ENCODE measurements around the gene CBLC. TPM values are rescaled to one million over a fixed set of nuclear protein-coding genes. Genes with fewer than 3 reads are reported as not detected.

CBLC gene, protein sequence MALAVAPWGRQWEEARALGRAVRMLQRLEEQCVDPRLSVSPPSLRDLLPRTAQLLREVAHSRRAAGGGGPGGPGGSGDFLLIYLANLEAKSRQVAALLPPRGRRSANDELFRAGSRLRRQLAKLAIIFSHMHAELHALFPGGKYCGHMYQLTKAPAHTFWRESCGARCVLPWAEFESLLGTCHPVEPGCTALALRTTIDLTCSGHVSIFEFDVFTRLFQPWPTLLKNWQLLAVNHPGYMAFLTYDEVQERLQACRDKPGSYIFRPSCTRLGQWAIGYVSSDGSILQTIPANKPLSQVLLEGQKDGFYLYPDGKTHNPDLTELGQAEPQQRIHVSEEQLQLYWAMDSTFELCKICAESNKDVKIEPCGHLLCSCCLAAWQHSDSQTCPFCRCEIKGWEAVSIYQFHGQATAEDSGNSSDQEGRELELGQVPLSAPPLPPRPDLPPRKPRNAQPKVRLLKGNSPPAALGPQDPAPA
- polyA plus RNA-seq (2014; cell fraction: cytosol; rRNA removed): not detected in 2 replicates
- not detected in 2 replicates for polyA plus RNA-seq (2014; cell fraction: nucleus; rRNA removed)

DNA sequence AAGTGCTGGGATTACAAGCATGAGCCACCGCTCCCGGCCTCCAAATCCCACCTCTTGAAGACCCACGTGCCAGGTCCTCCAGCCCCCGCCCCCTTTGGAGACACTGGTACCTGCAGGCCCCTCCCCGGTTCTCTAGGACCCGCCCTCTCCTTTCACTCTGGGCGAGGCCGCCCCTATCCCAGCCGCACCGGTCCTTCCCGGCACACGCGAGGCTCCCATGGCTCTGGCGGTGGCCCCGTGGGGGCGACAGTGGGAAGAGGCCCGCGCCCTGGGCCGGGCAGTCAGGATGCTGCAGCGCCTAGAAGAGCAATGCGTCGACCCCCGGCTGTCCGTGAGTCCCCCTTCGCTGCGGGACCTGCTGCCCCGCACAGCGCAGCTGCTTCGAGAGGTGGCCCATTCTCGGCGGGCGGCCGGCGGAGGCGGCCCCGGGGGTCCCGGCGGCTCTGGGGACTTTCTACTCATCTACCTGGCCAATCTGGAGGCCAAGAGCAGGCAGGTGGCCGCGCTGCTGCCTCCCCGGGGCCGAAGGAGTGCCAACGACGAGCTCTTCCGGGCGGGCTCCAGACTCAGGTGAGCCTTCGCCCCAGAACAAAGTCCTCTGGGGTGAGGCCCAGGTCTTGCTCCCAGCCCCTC is at the start of gene CBLC:
CBLC (plus strand) TSS at position 176 of the 633 bp plus-strand sequence; CDS start at position 218, 42 bp downstream.
- no peak for DNase-seq (ENCODE audit: low spot score)

DNA sequence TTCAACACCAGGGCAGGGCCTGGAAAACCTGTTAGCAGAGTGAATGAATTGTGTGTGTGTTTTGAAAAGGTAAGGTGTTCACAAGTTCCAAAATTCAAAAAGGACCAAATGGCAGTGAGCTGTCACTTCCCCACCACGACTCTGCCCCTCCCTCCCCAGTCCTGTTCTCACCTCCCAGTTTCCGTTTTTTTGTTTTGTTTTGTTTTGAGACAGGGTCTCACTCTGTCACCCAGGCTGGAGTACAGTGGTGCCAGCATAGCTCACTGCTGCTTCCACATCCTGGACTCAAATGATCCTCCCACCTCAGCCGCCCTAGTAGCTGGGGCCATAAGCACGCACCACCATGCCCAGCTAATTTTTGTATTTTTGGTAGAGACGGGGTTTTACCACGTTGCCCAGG is 49.5 kb upstream of the CBLC start:
- no peak for DNase-seq (ENCODE audit: low spot score)

DNA sequence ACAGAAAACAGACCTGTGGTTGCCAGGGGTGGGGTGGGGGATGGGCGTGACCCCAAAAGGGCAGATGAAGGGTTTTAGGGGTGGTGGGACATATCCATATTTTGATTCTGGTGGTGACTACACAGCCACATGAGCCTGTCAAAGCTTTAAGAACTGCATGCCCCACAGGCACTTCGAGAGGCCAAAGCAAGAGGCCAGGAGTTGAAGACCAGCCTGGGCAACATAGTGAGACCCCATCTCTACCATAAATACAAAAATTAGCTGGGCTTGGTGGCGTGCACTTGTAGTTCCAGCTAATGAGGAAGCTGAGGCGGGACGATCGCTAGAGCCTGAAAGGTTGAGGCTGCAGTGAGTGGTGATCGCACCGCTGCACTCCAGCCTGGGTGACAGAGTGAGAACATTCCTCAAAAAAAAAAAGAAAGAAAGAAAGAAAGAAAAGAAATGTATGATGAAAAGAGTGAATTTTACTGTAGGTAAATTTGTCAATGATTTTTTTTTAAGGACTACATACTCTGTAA is 48.1 kb upstream of the CBLC start:
- no peak for DNase-seq (ENCODE audit: low spot score)

DNA sequence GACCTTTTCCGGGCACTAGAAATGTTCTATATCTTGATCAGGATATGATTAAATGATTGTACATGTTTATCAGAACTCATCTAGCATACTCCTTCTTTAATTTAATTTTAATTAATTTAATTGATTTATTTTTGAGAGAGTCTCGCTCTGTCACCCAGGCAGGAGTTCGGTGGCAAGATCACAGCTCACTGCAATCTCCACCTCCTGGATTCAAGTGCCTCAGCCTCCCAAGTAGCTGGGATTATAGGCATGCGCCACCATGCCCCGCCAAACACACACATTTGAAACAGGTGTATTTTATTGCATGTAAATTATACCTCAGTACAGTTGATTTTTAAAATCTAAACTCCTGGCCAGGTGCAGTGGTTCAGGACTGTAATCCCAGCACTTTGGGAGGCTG is 46.6 kb upstream of the CBLC start:
- DNase-seq (ENCODE audit: low spot score): no peak

DNA sequence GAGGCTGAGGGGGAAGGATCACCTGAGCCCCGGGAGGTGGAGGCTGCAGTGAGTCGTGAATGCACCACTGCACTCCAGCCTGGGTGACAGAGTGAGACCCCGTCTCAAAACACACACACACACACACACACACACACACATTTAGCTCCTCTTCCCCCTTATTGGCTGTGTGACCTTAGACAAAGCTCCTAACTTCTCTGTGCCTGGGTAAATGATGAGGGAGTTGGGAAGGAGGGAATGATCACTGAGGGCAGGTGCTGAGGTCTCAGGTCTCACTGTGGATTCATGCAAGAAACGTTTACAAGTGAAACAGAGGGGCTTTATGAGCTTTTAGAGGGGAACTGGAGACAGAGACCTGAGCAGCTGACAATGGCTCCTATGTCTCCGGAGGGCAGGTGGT is 46.1 kb upstream of the CBLC start:
- no peak for DNase-seq (ENCODE audit: low spot score)

DNA sequence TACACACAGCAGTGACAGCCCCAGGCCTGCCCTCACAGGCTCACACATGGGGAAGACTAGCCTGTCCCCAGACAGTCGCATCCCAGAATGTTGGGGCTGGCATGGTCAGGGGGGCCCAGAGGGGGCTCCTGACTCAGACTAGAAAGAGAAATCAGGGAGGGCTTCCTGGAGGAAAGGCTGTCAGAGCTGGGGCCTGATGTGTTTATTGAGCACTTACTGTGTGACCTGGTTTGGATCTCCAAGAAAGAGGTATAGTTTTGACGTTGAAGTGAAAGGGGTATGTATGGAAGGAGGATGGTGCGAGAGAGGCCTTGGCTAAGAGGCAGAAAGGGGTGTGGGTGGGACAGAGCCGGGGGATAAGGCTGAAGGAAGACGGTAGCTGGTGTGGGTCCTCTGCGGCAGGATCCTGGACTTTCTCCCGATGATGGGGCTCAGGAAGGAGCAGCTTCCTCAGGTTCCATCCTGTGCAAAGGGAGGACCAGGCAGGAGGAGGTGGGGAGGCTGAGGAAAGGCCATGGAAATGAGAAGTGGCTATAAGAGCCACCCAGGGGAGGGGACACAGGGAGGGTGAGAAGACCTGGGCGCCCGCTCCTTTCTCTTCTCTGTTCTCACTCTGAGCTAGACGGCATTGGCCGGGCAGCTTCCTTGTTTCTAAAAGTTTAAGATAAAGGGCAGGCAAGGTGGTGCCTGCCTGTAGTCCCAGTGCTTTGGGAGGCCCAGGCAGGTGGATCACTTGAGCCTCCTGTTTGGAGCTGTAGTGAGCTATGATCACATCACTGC is 45.3 kb upstream of the CBLC start:
- DNase-seq (ENCODE audit: low spot score): no peak

DNA sequence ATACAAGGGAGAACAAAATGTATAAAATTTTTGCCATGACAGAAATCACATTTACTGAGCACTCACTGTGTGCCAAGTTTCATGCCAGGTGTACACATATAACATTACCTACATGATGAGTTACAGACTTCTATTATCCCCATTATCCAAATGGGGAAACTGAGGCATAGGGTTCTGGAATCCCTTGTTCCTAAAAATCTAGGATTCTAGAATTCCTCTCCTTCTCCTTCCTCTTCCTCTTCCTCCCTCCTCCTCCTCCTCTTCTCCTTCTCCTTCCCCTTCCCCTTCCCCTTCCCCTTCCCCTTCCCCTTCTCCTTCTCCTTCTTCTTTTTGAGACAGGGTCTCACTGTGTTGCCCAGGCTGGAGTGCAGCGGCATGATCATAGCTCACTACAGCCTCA is 43.3 kb upstream of the CBLC start:
- no peak for DNase-seq (ENCODE audit: low spot score)

DNA sequence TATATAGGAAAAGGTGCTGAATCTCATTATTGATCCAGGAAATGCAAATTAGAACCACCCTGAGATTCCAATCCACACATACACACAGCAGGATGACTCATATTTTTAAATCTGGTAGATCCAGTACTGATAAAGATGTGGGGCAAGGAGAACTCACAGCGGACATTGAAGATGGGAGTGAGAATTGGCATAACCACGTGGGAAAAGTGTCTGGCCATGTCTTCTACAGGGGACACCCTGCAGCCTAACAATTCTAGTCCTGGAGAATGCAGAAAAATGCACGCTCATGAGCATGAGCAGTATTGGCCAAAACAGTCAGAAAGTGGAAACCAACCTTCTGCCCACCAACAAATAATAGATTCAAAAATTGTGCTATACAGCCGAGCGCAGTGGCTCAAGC is 42.7 kb upstream of the CBLC start:
- no peak for DNase-seq (ENCODE audit: low spot score)

DNA sequence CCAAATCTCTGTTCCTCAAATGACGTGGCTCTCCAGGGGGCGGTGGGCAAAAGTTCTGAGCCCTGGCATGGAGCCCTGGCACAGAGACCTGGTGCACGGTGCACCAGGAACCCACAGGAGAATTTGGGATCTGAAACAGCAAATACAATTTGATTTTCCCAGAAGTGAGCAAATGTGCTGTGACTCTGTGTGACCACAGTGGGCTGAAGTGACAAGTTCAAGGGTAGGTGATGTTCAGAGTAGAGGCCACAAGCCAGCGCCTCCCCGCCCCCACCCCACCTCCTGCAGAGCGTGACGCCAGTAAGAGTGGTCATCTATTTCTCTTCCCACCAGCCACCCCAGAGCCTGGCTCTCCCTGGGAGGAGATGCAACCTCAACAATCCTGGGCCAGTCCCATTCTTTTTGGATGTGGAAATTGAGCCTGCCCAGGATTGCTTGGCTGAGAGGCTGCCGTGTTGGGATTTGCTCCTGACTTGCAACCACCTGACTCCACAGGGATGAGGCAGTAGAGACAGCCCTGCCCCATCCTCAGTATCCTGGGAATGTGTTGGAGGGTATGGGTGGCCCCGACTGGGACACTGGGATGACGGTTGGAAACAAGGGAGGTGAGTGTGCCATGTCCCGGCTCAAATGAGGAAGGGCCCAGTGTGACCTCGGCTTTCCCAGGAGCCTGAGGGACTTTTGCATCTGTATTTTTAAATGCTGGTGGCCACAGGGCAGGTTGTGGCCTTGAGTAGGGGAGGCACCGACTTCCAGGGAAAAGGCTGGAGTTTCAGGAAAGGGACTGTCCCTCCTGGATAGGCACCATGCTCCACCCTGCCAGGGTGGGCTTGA is 40.2 kb upstream of the CBLC start:
- no peak for DNase-seq (ENCODE audit: low spot score)

DNA sequence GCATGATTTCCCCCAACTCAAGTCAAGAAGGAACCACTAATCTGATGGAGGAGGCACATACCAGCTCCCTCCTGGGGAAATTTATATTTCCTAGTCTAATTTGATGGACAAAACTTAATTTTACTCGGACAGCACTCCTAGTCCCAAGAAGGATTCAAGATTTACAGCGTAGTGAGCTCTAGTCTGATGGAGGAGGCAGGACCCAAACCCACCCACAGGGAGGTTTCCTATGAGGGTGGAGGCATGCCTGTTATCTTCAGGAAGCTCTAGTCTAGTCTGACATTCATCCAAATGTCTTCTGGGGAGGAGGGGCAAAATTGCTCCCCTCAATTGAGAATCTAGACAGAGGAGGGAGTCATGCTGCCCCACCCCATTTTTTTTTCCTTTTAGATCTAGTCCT is 39.6 kb upstream of the CBLC start:
- DNase-seq (ENCODE audit: low spot score): no peak

DNA sequence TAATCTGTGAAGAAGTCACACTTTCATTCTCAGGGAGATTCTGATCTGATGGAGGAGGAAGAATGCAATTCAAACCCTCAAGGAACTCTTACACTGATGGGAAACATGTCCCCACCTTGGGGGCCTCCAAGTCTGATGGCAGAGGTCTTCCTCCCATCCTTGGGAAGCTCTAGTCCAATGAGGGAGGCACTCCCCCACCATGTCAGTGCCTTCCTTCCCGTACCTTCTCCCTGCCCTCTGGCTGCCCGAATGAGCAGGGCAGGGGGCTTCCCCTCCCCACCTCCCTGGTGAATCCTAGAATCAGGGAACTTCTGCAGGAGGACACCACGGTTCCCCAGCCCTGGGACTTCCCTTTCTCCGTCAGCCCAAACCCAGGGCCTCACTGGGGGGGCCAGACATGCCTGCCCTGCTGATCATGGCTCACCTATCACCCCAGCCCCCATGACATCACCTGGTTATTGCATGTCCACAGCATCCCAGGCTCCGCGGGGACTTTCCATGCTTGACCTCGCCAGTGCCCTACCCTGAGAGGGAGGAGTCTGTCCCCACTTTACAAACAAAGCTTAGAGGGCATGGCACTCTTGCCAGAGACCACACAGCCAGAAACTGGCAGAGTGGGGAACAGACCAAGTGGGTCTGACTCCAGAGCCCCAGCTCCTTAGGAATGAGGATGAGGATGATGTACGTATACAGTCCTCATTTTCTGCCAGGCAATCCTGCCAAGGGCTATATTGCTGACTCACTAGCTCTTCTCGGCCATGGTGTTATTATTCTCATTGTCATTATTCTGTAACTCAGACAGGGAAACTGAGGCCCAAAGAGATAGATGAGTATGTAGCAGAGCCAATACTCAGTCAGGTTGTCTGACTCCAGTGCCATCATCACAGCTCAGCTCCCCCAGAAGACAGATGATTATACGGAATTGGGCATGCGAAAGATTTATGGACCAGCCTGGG is 38.8 kb upstream of the CBLC start:
- DNase-seq (ENCODE audit: low spot score): no peak

DNA sequence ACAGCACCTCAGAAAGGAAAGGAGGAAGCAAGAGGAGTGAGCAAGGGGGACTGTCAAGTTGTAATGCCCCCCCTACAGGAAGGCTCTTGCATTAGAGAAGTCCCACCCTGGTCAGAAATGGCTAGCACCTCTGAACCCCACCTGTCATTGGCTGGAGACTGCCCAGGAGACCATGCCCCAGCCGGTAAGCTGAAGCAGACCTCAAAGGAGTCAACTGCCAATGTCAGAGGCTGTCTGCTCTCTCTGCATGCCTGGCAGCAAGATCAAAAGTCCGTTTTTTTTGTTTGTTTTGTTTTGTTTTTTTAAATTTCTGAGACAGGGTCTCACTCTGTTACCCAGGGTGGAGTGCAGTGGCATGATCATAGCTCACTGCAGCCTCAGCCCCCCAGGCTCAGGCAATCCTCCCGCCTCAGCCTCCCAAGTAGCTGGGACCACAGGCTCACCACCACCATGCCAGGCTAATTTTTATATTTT is 37.3 kb upstream of the CBLC start:
- DNase-seq (ENCODE audit: low spot score): no peak

DNA sequence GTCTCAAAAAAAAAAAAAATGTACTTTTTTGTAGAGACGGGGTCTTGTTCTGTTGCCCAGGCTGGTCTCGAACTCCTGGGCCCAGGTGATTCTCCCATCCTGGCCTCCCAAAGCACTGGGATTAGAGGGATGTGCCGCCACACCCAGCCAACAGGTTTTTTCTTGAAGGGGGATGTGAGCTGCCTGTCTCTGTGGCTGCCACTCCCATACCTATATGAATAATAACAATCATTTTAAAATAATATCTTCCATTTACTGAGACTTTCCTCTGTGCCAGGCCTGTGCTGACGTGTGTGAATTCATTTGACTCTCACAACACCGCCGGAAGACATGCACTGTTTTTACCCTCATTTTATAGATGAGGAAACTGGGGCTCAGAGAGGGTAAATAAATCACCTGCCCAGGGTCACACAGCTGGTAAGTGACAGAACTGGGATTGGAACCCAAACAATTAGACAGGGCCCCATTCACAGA is 36.4 kb upstream of the CBLC start:
- no peak for DNase-seq (ENCODE audit: low spot score)

DNA sequence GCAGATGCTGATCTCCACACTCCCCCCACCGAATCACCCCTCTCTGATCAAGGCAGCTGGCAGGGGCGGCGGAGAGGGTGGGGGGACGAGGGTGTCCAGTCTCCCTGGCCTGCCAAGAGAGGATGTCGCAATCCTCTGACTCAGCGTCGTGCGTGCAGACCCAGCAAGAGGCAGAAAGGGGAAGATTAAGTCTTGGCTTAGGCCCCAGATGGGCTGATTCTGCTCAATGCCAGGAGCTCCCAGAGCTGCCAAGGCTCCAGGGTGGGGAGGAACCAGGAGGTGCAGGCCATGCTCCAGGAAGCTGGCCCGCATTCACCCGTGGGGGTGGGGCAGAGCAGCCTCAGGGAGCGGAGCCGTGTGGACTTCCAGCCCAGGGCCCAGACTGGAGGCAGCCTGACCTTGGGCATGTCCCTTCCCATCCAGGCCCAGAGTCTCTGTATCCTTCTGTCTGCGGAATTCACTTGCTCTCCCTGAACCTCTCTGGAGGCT is 35.8 kb upstream of the CBLC start:
- DNase-seq (ENCODE audit: low spot score): no peak

DNA sequence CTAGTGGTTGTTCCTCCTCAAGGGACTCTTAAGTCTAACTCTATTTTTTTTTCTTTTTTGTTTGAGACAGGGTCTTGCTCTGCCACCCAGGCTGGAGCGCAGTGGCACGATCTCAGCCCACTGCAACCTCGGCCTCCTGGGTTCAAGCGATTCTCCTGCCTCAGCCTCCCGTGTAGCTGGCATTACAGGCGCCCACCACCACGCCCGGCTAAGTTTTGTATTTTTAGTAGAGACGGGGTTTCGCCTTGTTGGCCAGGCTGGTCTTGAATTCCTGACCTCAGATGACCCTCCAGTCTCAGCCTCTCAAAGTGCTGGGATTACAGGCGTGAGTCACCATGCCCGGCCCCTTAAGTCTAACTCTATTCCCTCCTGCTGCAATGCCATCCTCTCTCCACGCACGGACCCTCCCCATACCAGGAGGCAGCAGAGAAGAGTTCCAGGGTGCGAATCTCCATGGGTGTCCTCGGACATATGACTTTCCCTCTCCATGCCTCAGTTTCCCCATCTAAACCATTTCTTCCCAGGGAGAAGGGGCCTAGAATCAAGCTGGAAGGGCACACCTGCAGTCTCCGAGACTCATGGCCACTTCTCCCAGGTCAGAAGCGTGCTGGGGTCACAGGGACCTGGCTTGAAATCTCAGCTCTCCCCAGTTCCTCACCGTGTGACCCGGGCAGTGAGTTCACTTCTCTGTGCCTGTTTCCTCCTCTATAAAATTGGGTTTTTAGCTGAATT is 35.2 kb upstream of the CBLC start:
- no peak for DNase-seq (ENCODE audit: low spot score)

DNA sequence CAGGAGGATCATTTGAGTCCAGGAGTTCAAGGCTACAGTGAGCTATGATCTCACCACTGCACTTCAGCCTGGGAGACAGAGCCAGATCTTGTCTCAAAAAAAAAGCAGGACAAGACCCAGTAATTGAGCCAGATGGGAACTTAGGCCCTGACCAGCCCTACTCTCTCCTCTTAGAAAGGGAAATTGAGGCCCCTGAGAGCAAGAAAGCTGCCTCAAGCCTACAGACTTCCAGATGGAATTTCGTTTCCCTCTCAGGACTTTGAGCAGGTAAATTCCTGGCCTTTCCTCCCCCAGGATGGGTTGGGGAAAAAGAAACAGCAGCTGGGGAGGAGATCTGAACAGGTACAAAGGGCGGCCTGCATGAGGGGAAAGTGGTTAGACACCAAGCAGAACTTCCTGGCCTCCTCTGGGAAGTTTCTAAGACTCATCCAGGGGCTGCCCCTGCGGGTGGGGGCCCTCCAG is 32.8 kb upstream of the CBLC start:
- no peak for DNase-seq (ENCODE audit: low spot score)

DNA sequence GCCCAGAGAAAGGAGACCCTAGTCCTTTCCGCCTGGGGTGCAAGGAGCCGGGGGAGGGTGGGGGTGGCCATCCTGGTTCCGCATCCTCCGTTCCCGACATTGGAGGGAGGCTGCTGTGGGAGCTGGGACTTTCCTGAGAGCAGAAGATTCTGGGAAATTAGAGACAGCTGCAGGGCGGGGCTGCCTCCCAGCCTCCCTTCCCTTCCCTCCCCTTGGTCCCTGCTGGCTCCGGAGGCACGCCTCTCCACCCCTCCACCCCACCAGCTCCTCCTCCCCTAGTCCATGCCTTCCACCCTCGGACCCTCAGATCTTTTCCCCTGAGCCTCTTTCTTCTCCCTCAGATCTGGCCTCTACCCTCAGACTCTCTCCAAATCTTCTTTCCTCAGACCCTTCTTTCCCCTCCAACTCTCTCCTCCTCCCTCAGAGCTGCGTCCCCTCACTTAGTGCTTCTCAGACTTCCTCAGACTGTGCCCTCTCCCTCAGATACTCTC is 32.3 kb upstream of the CBLC start:
- DNase-seq (ENCODE audit: low spot score): no peak

DNA sequence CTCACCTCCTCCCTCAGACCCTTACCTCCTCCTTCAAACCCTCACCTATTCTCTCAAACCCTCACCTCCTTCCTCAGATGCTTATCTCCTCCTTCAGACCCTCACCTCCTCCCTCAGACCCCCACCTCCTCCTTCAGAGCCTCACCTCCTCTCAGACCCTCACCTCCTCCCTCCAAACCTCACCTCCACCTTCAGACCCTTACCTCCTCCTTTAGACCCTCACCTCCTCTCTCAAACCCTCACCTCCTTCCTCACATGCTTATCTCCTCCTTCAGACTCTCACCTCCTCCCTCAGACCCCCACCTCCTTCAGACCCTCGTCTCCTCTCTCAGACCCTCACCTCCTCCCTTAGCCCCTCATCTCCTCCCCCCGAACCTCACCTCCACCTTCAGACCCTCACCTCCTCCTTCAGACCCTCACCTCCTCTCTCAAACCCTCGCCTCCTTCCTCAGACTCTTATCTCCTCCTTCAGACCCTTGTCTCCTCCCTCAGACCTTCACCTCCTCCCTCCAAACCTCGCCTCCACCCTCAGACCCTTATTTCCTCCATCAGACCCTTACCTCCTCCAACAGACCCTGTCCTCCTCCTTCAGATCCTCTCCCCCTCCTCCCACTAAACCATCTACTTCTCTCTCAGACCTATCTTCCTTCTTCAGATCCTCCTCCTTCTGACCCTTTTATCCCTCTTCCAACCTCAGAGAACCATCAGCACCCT is 31.6 kb upstream of the CBLC start:
- DNase-seq (ENCODE audit: low spot score): no peak

Measured in SK-N-DZ (cell line).